WTC11 (cell line): ENCODE data around the gene TRMT112. TPM values are rescaled to one million over a fixed set of nuclear protein-coding genes. Genes with fewer than 3 reads are reported as not detected.

ENCODE experiments used
- ATAC-seq: fragments of 200-7000 bp; cut with Tn5 transposase; 2 replicates; pipeline ENCODE4 v1.10.0; 2021; ENCODE audit warnings: mild to moderate bottlenecking, moderate library complexity
- CTCF ChIA-PET: fragments of 300-600 bp; sonication (Branson Sonifier 250); formaldehyde crosslinking; loops from one replicate; lab custom pipeline; 2021; ENCODE audit warnings: antibody characterized with exemption; lab: Charles Lee
- POLR2A ChIA-PET: fragments of 350-600 bp; sonication (Branson Sonifier 250); formaldehyde crosslinking; loops from one replicate; lab custom pipeline; 2021; ENCODE audit warnings: antibody characterized with exemption; lab: Charles Lee
- DNase-seq: peaks from one replicate; pipeline ENCODE4 v3.0.0; 2021; ENCODE audit warnings: low spot score
- H3K27ac Mint-ChIP-seq: 2 replicates; pipeline ENCODE4 v1.8.0; 2021; ENCODE audit warnings: mixed read lengths
- H3K27me3 Mint-ChIP-seq: 2 replicates; pipeline ENCODE4 v1.8.0; 2021; ENCODE audit warnings: low read depth, mild to moderate bottlenecking, moderate library complexity, mixed read lengths
- H3K36me3 Mint-ChIP-seq: 2 replicates; pipeline ENCODE4 v1.8.0; 2021; ENCODE audit warnings: mixed read lengths
- H3K4me1 Mint-ChIP-seq: 2 replicates; pipeline ENCODE4 v1.8.0; 2022; ENCODE audit warnings: mixed read lengths
- H3K4me3 Mint-ChIP-seq: 2 replicates; pipeline ENCODE4 v1.8.0; 2021; ENCODE audit warnings: mild to moderate bottlenecking, moderate library complexity, mixed read lengths
- H3K9me3 Mint-ChIP-seq: 2 replicates; pipeline ENCODE4 v1.8.0; 2021; ENCODE audit warnings: mixed read lengths
- CBFB ChIP-seq: sonication (generic); formaldehyde crosslinking; IDR thresholded peaks from 2 replicates; pipeline ENCODE4 v1.8.1; 2022; ENCODE audit warnings: mild to moderate bottlenecking, low read depth, missing genetic modification reagents
- ETV6 ChIP-seq: sonication (generic); formaldehyde crosslinking; IDR thresholded peaks from 2 replicates; pipeline ENCODE4 v1.8.1; 2022; ENCODE audit warnings: mild to moderate bottlenecking, missing genetic modification reagents
- FOXJ3 ChIP-seq: sonication (generic); formaldehyde crosslinking; IDR thresholded peaks from 2 replicates; pipeline ENCODE4 v1.9.0; 2021; ENCODE audit warnings: missing genetic modification reagents, mild to moderate bottlenecking, borderline replicate concordance
- FOXK1 ChIP-seq: sonication (generic); formaldehyde crosslinking; IDR thresholded peaks from 2 replicates; pipeline ENCODE4 v1.8.0; 2022; ENCODE audit warnings: mild to moderate bottlenecking, moderate library complexity, missing genetic modification reagents
- GABPB1 ChIP-seq: sonication (generic); formaldehyde crosslinking; IDR thresholded peaks from 2 replicates; pipeline ENCODE4 v1.8.1; 2023; ENCODE audit warnings: mild to moderate bottlenecking, missing genetic modification reagents
- MYBL2 ChIP-seq: sonication (generic); formaldehyde crosslinking; IDR thresholded peaks from 2 replicates; pipeline ENCODE4 v1.8.1; 2023; ENCODE audit warnings: mild to moderate bottlenecking, moderate library complexity, missing genetic modification reagents
- NR1H2 ChIP-seq: sonication (generic); formaldehyde crosslinking; IDR thresholded peaks from 2 replicates; pipeline ENCODE4 v1.9.0; 2021; ENCODE audit warnings: mild to moderate bottlenecking, moderate library complexity, missing genetic modification reagents
- RELA ChIP-seq: sonication (generic); formaldehyde crosslinking; IDR thresholded peaks from 2 replicates; pipeline ENCODE4 v1.8.1; 2022; ENCODE audit warnings: missing genetic modification reagents, mild to moderate bottlenecking, borderline replicate concordance
- RORB ChIP-seq: fragments of 250-450 bp; sonication (Bioruptor Pico); IDR thresholded peaks from 2 replicates; pipeline ENCODE4 v1.9.0; 2021; ENCODE audit warnings: mild to moderate bottlenecking
- SOX15 ChIP-seq: fragments of 250-450 bp; sonication (Bioruptor Pico); IDR thresholded peaks from 2 replicates; pipeline ENCODE4 v1.9.0; 2021; ENCODE audit warnings: mild to moderate bottlenecking
- SP1 ChIP-seq: sonication (generic); formaldehyde crosslinking; conservative IDR thresholded peaks from 2 replicates; pipeline ENCODE4 v1.8.1; 2022; ENCODE audit warnings: missing genetic modification reagents
- ZNF121 ChIP-seq: sonication (generic); formaldehyde crosslinking; IDR thresholded peaks from 2 replicates; pipeline ENCODE4 v1.8.0; 2023; ENCODE audit warnings: missing genetic modification reagents
- ZNF317 ChIP-seq: sonication (generic); formaldehyde crosslinking; IDR thresholded peaks from 2 replicates; pipeline ENCODE4 v1.8.1; 2023; ENCODE audit warnings: low read depth, mild to moderate bottlenecking, moderate library complexity, missing genetic modification reagents, borderline replicate concordance
- ZNF396 ChIP-seq: fragments of 250-450 bp; sonication (Bioruptor Pico); IDR thresholded peaks from 2 replicates; pipeline ENCODE4 v1.8.0; 2021; ENCODE audit warnings: mild to moderate bottlenecking, moderate library complexity, borderline replicate concordance
- total RNA-seq: library from RNA; stranded (reverse); gene quantifications from 3 replicates; pipeline ENCODE4 v1.2.3, GENCODE V29; 2021
- TF ChIP-seq, protein P1 (sequence below): sonication (generic); formaldehyde crosslinking; IDR thresholded peaks from 2 replicates; pipeline ENCODE4 v1.8.1; 2023; ENCODE audit warnings: mild to moderate bottlenecking, missing genetic modification reagents, borderline replicate concordance
- TF ChIP-seq, protein P2 (sequence below): sonication (generic); formaldehyde crosslinking; IDR thresholded peaks from 2 replicates; pipeline ENCODE4 v1.8.0; 2022; ENCODE audit warnings: mild to moderate bottlenecking, missing genetic modification reagents
- TF ChIP-seq, protein P3 (sequence below): sonication (generic); formaldehyde crosslinking; IDR thresholded peaks from 2 replicates; pipeline ENCODE4 v1.8.0; 2022; ENCODE audit warnings: mild to moderate bottlenecking, missing genetic modification reagents
- TF ChIP-seq, protein P4 (sequence below): sonication (generic); formaldehyde crosslinking; IDR thresholded peaks from 2 replicates; pipeline ENCODE4 v1.8.0; 2022; ENCODE audit warnings: mild to moderate bottlenecking, missing genetic modification reagents
- TF ChIP-seq, protein P5 (sequence below): sonication (generic); formaldehyde crosslinking; conservative IDR thresholded peaks from 2 replicates; pipeline ENCODE4 v1.8.1; 2022; ENCODE audit warnings: mild to moderate bottlenecking, missing genetic modification reagents
- TF ChIP-seq, protein P6 (sequence below): sonication (generic); formaldehyde crosslinking; IDR thresholded peaks from 2 replicates; pipeline ENCODE4 v1.8.1; 2023; ENCODE audit warnings: mild to moderate bottlenecking, missing genetic modification reagents

TRMT112 gene
- total RNA-seq, 1 experiment from 2014 or later, result 285 TPM

DNA sequence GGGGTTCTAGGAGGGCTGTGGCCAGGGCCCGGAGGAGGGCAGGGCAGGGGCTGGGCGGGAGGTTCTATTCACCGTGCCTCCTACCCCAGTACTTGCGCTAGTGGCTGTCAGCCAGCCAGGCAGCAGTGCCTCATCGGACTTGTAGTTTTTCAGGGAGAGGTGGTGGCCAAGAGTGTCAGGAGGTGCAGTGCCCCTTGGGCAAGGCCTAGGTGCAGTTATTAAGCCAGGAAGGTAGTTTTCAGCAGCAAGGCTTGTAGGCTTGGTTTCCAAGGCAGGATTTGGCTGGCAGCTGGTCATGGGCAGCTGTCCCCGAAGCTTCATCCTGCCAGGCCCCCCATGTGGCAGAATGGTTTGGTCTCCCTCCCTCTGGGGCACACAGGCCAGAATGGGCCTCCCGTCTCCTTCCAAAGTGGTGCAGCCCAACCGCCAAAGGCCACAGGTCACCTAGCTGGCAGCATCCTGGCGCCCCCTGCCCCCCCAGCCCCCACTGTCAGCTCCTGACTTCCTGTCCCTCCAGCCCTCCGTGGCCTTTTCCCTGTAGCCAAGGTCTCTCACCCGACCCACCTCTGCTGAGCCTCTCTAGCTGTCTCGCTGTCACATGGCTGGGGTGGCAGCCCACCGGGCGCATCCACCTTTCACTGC lies 31.1 kb upstream of the TRMT112 start (continued):
- TF ChIP-seq CBFB, result no peak
- TF ChIP-seq SOX15 (CRISPR knock-in tag), result no peak
- no peak for TF ChIP-seq ZNF317 (CRISPR knock-in tag)
- no peak for TF ChIP-seq NR1H2 (CRISPR knock-in tag)
- TF ChIP-seq SP1 (CRISPR knock-in tag), result no peak
- no peak for TF ChIP-seq MYBL2
- no peak for TF ChIP-seq RORB
- TF ChIP-seq, protein P1, sequence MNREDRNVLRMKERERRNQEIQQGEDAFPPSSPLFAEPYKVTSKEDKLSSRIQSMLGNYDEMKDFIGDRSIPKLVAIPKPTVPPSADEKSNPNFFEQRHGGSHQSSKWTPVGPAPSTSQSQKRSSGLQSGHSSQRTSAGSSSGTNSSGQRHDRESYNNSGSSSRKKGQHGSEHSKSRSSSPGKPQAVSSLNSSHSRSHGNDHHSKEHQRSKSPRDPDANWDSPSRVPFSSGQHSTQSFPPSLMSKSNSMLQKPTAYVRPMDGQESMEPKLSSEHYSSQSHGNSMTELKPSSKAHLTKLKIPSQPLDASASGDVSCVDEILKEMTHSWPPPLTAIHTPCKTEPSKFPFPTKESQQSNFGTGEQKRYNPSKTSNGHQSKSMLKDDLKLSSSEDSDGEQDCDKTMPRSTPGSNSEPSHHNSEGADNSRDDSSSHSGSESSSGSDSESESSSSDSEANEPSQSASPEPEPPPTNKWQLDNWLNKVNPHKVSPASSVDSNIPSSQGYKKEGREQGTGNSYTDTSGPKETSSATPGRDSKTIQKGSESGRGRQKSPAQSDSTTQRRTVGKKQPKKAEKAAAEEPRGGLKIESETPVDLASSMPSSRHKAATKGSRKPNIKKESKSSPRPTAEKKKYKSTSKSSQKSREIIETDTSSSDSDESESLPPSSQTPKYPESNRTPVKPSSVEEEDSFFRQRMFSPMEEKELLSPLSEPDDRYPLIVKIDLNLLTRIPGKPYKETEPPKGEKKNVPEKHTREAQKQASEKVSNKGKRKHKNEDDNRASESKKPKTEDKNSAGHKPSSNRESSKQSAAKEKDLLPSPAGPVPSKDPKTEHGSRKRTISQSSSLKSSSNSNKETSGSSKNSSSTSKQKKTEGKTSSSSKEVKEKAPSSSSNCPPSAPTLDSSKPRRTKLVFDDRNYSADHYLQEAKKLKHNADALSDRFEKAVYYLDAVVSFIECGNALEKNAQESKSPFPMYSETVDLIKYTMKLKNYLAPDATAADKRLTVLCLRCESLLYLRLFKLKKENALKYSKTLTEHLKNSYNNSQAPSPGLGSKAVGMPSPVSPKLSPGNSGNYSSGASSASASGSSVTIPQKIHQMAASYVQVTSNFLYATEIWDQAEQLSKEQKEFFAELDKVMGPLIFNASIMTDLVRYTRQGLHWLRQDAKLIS, result no peak
- no peak for TF ChIP-seq FOXJ3
- TF ChIP-seq ZNF396 (CRISPR knock-in tag), result no peak
- TF ChIP-seq, protein P2, sequence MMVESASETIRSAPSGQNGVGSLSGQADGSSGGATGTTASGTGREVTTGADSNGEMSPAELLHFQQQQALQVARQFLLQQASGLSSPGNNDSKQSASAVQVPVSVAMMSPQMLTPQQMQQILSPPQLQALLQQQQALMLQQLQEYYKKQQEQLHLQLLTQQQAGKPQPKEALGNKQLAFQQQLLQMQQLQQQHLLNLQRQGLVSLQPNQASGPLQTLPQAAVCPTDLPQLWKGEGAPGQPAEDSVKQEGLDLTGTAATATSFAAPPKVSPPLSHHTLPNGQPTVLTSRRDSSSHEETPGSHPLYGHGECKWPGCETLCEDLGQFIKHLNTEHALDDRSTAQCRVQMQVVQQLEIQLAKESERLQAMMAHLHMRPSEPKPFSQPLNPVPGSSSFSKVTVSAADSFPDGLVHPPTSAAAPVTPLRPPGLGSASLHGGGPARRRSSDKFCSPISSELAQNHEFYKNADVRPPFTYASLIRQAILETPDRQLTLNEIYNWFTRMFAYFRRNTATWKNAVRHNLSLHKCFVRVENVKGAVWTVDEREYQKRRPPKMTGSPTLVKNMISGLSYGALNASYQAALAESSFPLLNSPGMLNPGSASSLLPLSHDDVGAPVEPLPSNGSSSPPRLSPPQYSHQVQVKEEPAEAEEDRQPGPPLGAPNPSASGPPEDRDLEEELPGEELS (CRISPR knock-in tag), result no peak

DNA sequence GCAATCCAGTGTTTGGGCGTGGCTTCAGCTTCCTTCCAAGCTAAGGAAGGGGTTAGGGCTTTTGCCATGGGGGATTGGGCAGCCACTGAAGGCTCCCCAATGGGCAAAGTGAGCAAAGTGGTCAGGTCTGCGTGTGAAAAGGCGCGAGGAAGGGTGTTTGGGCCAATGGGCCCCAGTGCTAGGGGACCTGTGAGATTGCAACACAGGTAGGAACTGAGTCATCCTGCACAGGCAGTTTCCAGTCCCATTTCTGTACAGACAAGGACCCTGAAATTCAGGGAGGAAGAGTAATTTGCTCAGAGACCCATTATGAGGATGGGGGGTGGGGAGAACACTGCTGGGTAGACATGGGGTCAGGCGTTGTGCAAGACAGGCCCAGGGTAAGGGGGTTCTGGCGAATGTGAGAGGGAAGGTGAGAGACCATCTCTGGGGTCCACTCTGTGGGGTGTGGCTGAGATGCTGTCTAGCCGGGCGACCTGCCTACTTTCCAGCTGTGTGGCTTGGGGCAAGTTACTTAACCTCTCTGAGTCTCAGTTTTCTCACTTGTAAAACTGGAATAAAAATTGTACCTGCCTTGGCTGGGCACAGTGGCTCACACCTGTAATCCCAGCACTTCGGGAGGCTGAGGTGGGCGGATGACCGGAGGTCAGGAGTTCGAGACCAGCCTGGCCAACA lies 30.0 kb upstream of the TRMT112 start:
- POLR2A ChIA-PET, result interaction anchor here (0.6 kb wide), 1 partner anchor 283 kb away, joined by 3 read pairs; no protein-coding TSS in a partner anchor
- Mint-ChIP-seq H3K27me3 (no peaks in the 10 kb centered on the region), H3K4me1 (peaks cover 8% of the 10 kb centered on the region; the same call in 1 of the 2 replicates), H3K36me3 (no peaks in the 10 kb centered on the region), H3K27ac (no peak overlapping the region), H3K9me3 (no peaks in the 10 kb centered on the region), H3K4me3 (no peak overlapping the region)
- CTCF ChIA-PET, result interaction anchor here (0.7 to 13.9 kb wide), 4 partner anchors 6 to 302 kb away, joined by 3 to 437 read pairs (median 4); no protein-coding TSS in a partner anchor
- no peak for DNase-seq
- no peak for ATAC-seq
- TF ChIP-seq ETV6 (CRISPR knock-in tag), result no peak

DNA sequence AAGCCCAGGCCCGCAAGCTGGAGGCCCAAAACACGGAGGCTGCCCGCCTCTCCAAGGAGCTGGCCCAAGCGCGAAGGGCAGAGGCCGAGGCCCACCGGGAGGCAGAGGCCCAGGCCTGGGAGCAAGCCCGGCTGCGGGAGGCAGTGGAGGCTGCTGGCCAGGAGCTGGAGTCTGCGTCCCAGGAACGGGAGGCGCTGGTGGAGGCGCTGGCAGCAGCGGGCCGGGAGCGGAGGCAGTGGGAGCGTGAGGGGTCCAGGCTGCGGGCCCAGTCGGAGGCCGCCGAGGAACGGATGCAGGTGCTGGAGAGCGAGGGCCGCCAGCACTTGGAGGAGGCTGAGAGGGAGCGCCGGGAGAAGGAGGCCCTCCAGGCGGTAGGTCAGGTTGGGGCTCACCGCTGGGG lies 27.4 kb upstream of the TRMT112 start:
- POLR2A ChIA-PET, result no interaction called here
- Mint-ChIP-seq H3K4me3 (no peak overlapping the region), H3K27me3 (peaks cover 12% of the 10 kb centered on the region), H3K36me3 (no peaks in the 10 kb centered on the region), H3K9me3 (no peaks in the 10 kb centered on the region), H3K4me1 (peaks cover 23% of the 10 kb centered on the region), H3K27ac (no peak overlapping the region)
- DNase-seq (no peak), ATAC-seq (no peak)
- CTCF ChIA-PET, result interaction anchor here (0.9 to 13.9 kb wide), 5 partner anchors 8 to 344 kb away, joined by 3 to 437 read pairs (median 3); no protein-coding TSS in a partner anchor
- TF ChIP-seq, protein P3, sequence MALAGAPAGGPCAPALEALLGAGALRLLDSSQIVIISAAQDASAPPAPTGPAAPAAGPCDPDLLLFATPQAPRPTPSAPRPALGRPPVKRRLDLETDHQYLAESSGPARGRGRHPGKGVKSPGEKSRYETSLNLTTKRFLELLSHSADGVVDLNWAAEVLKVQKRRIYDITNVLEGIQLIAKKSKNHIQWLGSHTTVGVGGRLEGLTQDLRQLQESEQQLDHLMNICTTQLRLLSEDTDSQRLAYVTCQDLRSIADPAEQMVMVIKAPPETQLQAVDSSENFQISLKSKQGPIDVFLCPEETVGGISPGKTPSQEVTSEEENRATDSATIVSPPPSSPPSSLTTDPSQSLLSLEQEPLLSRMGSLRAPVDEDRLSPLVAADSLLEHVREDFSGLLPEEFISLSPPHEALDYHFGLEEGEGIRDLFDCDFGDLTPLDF (CRISPR knock-in tag), result no peak
- TF ChIP-seq, protein P4, sequence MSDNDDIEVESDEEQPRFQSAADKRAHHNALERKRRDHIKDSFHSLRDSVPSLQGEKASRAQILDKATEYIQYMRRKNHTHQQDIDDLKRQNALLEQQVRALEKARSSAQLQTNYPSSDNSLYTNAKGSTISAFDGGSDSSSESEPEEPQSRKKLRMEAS (CRISPR knock-in tag), result no peak
- TF ChIP-seq RELA (no peak), FOXK1 (CRISPR knock-in tag) (no peak), GABPB1 (CRISPR knock-in tag) (no peak), SOX15 (CRISPR knock-in tag) (no peak), ZNF121 (CRISPR knock-in tag) (no peak)
- TF ChIP-seq, protein P2 (CRISPR knock-in tag), result no peak
- TF ChIP-seq, protein P5, sequence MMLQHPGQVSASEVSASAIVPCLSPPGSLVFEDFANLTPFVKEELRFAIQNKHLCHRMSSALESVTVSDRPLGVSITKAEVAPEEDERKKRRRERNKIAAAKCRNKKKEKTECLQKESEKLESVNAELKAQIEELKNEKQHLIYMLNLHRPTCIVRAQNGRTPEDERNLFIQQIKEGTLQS (CRISPR knock-in tag), result no peak
- TF ChIP-seq, protein P6, sequence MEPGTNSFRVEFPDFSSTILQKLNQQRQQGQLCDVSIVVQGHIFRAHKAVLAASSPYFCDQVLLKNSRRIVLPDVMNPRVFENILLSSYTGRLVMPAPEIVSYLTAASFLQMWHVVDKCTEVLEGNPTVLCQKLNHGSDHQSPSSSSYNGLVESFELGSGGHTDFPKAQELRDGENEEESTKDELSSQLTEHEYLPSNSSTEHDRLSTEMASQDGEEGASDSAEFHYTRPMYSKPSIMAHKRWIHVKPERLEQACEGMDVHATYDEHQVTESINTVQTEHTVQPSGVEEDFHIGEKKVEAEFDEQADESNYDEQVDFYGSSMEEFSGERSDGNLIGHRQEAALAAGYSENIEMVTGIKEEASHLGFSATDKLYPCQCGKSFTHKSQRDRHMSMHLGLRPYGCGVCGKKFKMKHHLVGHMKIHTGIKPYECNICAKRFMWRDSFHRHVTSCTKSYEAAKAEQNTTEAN (CRISPR knock-in tag), result no peak
